ENCODE measurements around the gene PI16. TPM values are rescaled to one million over a fixed set of nuclear protein-coding genes. Genes with fewer than 3 reads are reported as not detected.

Gene PI16
- polyA plus RNA-seq, 1 of the 3 experiments (the other 2 are of a cell fraction), result 0.02 TPM

DNA sequence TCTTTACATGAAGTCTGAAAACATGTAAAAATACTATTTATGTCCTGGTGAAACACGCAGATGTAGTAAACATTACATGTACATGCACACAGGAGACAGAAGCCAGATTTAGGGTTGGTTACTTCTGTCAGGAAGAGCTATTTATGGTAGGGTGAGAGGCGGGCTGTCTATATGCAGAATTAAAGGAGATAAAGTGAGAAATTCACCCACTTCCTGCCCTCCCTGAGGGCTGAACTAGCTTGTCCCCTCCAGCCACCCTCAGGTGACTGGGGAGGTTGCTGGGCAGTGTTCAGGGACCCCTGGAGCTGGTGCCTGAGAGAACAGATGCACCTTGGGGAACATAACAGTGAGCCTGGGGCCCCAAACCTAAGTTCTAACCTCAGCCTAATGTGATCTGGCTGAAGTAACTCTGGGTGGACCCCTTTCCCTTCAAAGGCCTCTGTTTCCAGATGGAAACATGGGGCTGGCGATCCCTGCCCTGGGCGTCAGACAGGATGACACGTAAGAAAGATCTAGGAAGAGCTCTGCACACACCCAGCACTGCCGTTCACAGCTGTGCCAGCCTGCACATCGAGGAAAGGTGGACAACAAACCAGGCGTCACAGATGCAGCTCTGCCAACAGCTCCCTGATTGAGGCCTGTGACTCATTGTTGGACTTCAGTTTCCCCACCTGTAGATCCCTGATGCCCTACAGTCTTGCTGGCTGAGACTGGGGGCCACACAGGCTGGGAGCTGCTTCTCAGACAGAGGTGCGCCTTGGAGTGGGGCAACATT lies 1.3 kb downstream of the PI16 start:
- Histone ChIP-seq H4K20me1 (ENCODE audit: insufficient read depth) (no peaks in the 10 kb centered on the region), H3F3A (replicated peaks; ENCODE audit: insufficient read depth) (peaks cover 5% of the 10 kb centered on the region), H3K4me2 (no peak overlapping the region), H3K4me3 (ENCODE audit: low read depth in 2 of 2, low read length in 1 of 2) (no peak overlapping the region), H3K27me3 (ENCODE audit: insufficient read depth) (no peaks in the 10 kb centered on the region), H3K79me2 (ENCODE audit: insufficient read depth) (no peaks in the 10 kb centered on the region), H3K27ac (ENCODE audit: low read depth in 2 of 2, low read length in 1 of 2) (no peak overlapping the region), H3K9me3 (no peaks in the 10 kb centered on the region), H3K9ac (no peak overlapping the region), H3K9me2 (no peaks in the 10 kb centered on the region), H3K4me1 (ENCODE audit: control insufficient read depth in 1 of 2, insufficient read depth in 2 of 2, low read depth in 1 of 2, low read length in 1 of 2) (peaks cover 0 to 2% of the 10 kb centered on the region in 2 experiments; a peak in 1 of 4 replicates), H3K36me3 (replicated peaks in 1 of 2; ENCODE audit: control insufficient read depth in 1 of 2, insufficient read depth in 2 of 2, low read length in 1 of 2) (no peaks in the 10 kb centered on the region), H2AFZ (ENCODE audit: low read depth) (no peak overlapping the region)
- POLR2A ChIA-PET, result interaction anchor here (0.7 kb wide), 1 partner anchor 1112 kb away, joined by 3 read pairs; no protein-coding TSS in a partner anchor
- CTCF ChIA-PET, result interaction anchor here (1.3 to 2.6 kb wide), 2 partner anchors 32 to 63 kb away, joined by 3 to 10 read pairs; no protein-coding TSS in a partner anchor
- no peak for DNase-seq
- no peak for TF ChIP-seq FOXJ3 (CRISPR knock-in tag; IDR thresholded peaks at IDR 0.05)
- TF ChIP-seq, protein P1, sequence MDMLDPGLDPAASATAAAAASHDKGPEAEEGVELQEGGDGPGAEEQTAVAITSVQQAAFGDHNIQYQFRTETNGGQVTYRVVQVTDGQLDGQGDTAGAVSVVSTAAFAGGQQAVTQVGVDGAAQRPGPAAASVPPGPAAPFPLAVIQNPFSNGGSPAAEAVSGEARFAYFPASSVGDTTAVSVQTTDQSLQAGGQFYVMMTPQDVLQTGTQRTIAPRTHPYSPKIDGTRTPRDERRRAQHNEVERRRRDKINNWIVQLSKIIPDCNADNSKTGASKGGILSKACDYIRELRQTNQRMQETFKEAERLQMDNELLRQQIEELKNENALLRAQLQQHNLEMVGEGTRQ (IDR thresholded peaks at IDR 0.05; ENCODE audit: borderline replicate concordance, low read depth, low read length), result no peak
- TF ChIP-seq TEAD4 (IDR thresholded peaks at IDR 0.05; ENCODE audit: borderline replicate concordance, insufficient read depth), result no peak
- TF ChIP-seq, protein P2, sequence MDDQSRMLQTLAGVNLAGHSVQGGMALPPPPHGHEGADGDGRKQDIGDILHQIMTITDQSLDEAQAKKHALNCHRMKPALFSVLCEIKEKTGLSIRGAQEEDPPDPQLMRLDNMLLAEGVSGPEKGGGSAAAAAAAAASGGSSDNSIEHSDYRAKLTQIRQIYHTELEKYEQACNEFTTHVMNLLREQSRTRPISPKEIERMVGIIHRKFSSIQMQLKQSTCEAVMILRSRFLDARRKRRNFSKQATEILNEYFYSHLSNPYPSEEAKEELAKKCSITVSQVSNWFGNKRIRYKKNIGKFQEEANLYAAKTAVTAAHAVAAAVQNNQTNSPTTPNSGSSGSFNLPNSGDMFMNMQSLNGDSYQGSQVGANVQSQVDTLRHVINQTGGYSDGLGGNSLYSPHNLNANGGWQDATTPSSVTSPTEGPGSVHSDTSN (IDR thresholded peaks at IDR 0.05), result no peak
- TF ChIP-seq, protein P3, sequence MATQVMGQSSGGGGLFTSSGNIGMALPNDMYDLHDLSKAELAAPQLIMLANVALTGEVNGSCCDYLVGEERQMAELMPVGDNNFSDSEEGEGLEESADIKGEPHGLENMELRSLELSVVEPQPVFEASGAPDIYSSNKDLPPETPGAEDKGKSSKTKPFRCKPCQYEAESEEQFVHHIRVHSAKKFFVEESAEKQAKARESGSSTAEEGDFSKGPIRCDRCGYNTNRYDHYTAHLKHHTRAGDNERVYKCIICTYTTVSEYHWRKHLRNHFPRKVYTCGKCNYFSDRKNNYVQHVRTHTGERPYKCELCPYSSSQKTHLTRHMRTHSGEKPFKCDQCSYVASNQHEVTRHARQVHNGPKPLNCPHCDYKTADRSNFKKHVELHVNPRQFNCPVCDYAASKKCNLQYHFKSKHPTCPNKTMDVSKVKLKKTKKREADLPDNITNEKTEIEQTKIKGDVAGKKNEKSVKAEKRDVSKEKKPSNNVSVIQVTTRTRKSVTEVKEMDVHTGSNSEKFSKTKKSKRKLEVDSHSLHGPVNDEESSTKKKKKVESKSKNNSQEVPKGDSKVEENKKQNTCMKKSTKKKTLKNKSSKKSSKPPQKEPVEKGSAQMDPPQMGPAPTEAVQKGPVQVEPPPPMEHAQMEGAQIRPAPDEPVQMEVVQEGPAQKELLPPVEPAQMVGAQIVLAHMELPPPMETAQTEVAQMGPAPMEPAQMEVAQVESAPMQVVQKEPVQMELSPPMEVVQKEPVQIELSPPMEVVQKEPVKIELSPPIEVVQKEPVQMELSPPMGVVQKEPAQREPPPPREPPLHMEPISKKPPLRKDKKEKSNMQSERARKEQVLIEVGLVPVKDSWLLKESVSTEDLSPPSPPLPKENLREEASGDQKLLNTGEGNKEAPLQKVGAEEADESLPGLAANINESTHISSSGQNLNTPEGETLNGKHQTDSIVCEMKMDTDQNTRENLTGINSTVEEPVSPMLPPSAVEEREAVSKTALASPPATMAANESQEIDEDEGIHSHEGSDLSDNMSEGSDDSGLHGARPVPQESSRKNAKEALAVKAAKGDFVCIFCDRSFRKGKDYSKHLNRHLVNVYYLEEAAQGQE (IDR thresholded peaks at IDR 0.05; ENCODE audit: low read depth, low read length), result no peak
- TF ChIP-seq, protein P4, sequence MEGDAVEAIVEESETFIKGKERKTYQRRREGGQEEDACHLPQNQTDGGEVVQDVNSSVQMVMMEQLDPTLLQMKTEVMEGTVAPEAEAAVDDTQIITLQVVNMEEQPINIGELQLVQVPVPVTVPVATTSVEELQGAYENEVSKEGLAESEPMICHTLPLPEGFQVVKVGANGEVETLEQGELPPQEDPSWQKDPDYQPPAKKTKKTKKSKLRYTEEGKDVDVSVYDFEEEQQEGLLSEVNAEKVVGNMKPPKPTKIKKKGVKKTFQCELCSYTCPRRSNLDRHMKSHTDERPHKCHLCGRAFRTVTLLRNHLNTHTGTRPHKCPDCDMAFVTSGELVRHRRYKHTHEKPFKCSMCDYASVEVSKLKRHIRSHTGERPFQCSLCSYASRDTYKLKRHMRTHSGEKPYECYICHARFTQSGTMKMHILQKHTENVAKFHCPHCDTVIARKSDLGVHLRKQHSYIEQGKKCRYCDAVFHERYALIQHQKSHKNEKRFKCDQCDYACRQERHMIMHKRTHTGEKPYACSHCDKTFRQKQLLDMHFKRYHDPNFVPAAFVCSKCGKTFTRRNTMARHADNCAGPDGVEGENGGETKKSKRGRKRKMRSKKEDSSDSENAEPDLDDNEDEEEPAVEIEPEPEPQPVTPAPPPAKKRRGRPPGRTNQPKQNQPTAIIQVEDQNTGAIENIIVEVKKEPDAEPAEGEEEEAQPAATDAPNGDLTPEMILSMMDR (IDR thresholded peaks at IDR 0.05), result no peak
- no peak for TF ChIP-seq RCOR1 (IDR thresholded peaks at IDR 0.05; ENCODE audit: low read length)
- TF ChIP-seq TAF1 (IDR thresholded peaks at IDR 0.05; ENCODE audit: borderline replicate concordance, low read depth, low read length), result no peak
- WGBS (ENCODE audit: low lambda C conversion rate), result 79% methylated on average over 8 of the region's 9 CpGs
